SK-N-SH (cell line): ENCODE measurements around the gene RAB18. TPM values are rescaled to one million over a fixed set of nuclear protein-coding genes. Genes with fewer than 3 reads are reported as not detected.

Experiments used
- CTCF ChIA-PET: fragments of 300-600, 350-600 bp; formaldehyde crosslinking; extraction: SDS; loops from one replicate; lab custom pipeline; 2021; lab: Yijun Ruan, JAX
- POLR2A ChIA-PET: fragments of 350-600 bp; sonication (Branson Sonifier 250); formaldehyde crosslinking; extraction: SDS; loops from one replicate; lab custom pipeline; 2020; ENCODE audit warnings: antibody characterized with exemption, inconsistent platforms; lab: Yijun Ruan, JAX
- DNase-seq: peaks from one replicate; pipeline ENCODE4 v3.0.0; 2012
- H2AFZ ChIP-seq: fragments of 200-600 bp; sonication (generic); 2 replicates; pipeline ENCODE4 v1.8.1; 2016; ENCODE audit warnings: antibody characterized with exemption, mild to moderate bottlenecking, low read depth
- H3F3A ChIP-seq: fragments of 200-600 bp; sonication (generic); replicated peaks from 2 replicates; pipeline ENCODE3; 2016; ENCODE audit warnings: antibody characterized with exemption, mild to moderate bottlenecking; ENCODE audit not compliant: insufficient read depth
- H3K27ac ChIP-seq, 2 experiments: fragments of 200-500 bp in 1 of 2; fragments of 200-600 bp in 1 of 2; sonication (Bioruptor generic) in 1 of 2; sonication (generic), shearing (Covaris generic) in 1 of 2; 2 replicates each; pipeline versions ENCODE4 v1.5.1 to v1.6.1; 2014 to 2016; ENCODE audit warnings: low read depth in 2 of 2, inconsistent platforms in 1 of 2, low read length in 1 of 2, mild to moderate bottlenecking in 1 of 2, mixed read lengths in 1 of 2
- H3K27me3 ChIP-seq: fragments of 200-600 bp; sonication (generic), shearing (Covaris generic); 2 replicates; pipeline ENCODE4 v1.6.1; 2016; ENCODE audit warnings: mixed run types; ENCODE audit not compliant: insufficient read depth
- H3K36me3 ChIP-seq, 2 experiments: fragments of 200-500 bp in 1 of 2; fragments of 200-600 bp in 1 of 2; sonication (Bioruptor generic) in 1 of 2; sonication (generic) in 1 of 2; replicated peaks in 1 of 2; 2 replicates each; pipeline versions ENCODE3 to v1.5.1; 2014 to 2016; ENCODE audit warnings: low read length in 1 of 2, mild to moderate bottlenecking in 1 of 2; ENCODE audit not compliant: insufficient read depth in 2 of 2, control insufficient read depth in 1 of 2
- H3K4me1 ChIP-seq, 2 experiments: fragments of 200-500 bp in 1 of 2; fragments of 200-600 bp in 1 of 2; sonication (Bioruptor generic) in 1 of 2; sonication (generic), shearing (Covaris generic) in 1 of 2; 2 replicates each; pipeline versions ENCODE4 v1.5.1 to v1.6.1; 2014 to 2016; ENCODE audit warnings: low read depth in 1 of 2, low read length in 1 of 2, mixed run types in 1 of 2; ENCODE audit not compliant: insufficient read depth in 2 of 2, control insufficient read depth in 1 of 2
- H3K4me2 ChIP-seq: fragments of 200-600 bp; sonication (generic), shearing (Covaris generic); 2 replicates; pipeline ENCODE4 v1.6.1; 2017; ENCODE audit warnings: mixed run types
- H3K4me3 ChIP-seq, 2 experiments: fragments of 200-500 bp in 1 of 2; fragments of 200-600 bp in 1 of 2; sonication (Bioruptor generic) in 1 of 2; sonication (generic), shearing (Covaris generic) in 1 of 2; 2 replicates each; pipeline versions ENCODE4 v1.5.1 to v1.8.1; 2014 to 2016; ENCODE audit warnings: low read depth in 2 of 2, inconsistent platforms in 1 of 2, low read length in 1 of 2, mild to moderate bottlenecking in 1 of 2, mixed read lengths in 1 of 2, moderate library complexity in 1 of 2
- H3K79me2 ChIP-seq: fragments of 200-600 bp; sonication (generic); 2 replicates; pipeline ENCODE4 v1.8.1; 2017; ENCODE audit warnings: mild to moderate bottlenecking; ENCODE audit not compliant: insufficient read depth
- H3K9ac ChIP-seq: fragments of 200-600 bp; sonication (generic); 2 replicates; pipeline ENCODE4 v1.6.1; 2017; ENCODE audit warnings: mixed run types
- H3K9me2 ChIP-seq: fragments of 200-600 bp; sonication (generic); 2 replicates; pipeline ENCODE4 v1.6.1; 2017; ENCODE audit warnings: mixed run types
- H3K9me3 ChIP-seq: fragments of 200-600 bp; sonication (generic); 2 replicates; pipeline ENCODE4 v1.6.1; 2017; ENCODE audit warnings: mixed run types, mild to moderate bottlenecking, moderate library complexity
- H4K20me1 ChIP-seq: fragments of 200-600 bp; sonication (generic); 2 replicates; pipeline ENCODE4 v1.6.1; 2017; ENCODE audit warnings: mild to moderate bottlenecking, mixed run types; ENCODE audit not compliant: insufficient read depth
- CHD2 ChIP-seq: fragments of 150-350 bp; IDR thresholded peaks from 2 replicates; pipeline ENCODE4 v1.6.1; 2018; ENCODE audit warnings: low read length; ENCODE audit not compliant: partially characterized antibody
- ELF1 ChIP-seq: IDR thresholded peaks from 2 replicates; pipeline ENCODE4 v1.4.0; 2012
- EP300 ChIP-seq, 2 experiments: IDR thresholded peaks; 2 replicates each; pipeline versions ENCODE4 v1.4.0 to v1.6.1; 2012; ENCODE audit warnings: borderline replicate concordance in 1 of 2, low read depth in 1 of 2, low read length in 1 of 2
- EZH2phosphoT487 ChIP-seq: fragments of 200-600 bp; sonication (generic); IDR thresholded peaks from 2 replicates; pipeline ENCODE4 v1.6.1; 2017; ENCODE audit warnings: low read depth, mixed run types, mild to moderate bottlenecking, antibody characterized with exemption, moderate library complexity, borderline replicate concordance
- FOSL2 ChIP-seq: IDR thresholded peaks from 2 replicates; pipeline ENCODE4 v1.4.0; 2012; ENCODE audit warnings: low read depth, mild to moderate bottlenecking, moderate library complexity, borderline replicate concordance
- FOXJ3 ChIP-seq: sonication (generic); formaldehyde crosslinking; IDR thresholded peaks from 2 replicates; pipeline ENCODE4 v1.5.1; 2020; ENCODE audit warnings: mild to moderate bottlenecking, missing genetic modification reagents
- FOXM1 ChIP-seq: IDR thresholded peaks from 2 replicates; pipeline ENCODE4 v1.4.0; 2012; ENCODE audit warnings: low read depth, mild to moderate bottlenecking
- GABPA ChIP-seq: IDR thresholded peaks from 2 replicates; pipeline ENCODE4 v1.4.0; 2012; ENCODE audit warnings: low read depth, mild to moderate bottlenecking
- IRF3 ChIP-seq: fragments of 150-350 bp; IDR thresholded peaks from 2 replicates; pipeline ENCODE4 v1.6.1; 2016; ENCODE audit warnings: mild to moderate bottlenecking, low read depth, low read length
- JUND ChIP-seq: IDR thresholded peaks from 2 replicates; pipeline ENCODE4 v1.4.0; 2012
- MAX ChIP-seq: IDR thresholded peaks from 2 replicates; pipeline ENCODE4 v1.4.0; 2012; ENCODE audit warnings: low read depth
- MXI1 ChIP-seq: IDR thresholded peaks from 2 replicates; pipeline ENCODE4 v1.6.1; 2012; ENCODE audit warnings: mild to moderate bottlenecking, low read depth, low read length, improper control_type of control experiment
- NFIC ChIP-seq: IDR thresholded peaks from 2 replicates; pipeline ENCODE4 v1.4.0; 2012; ENCODE audit warnings: borderline replicate concordance
- NRF1 ChIP-seq: IDR thresholded peaks from 2 replicates; pipeline ENCODE4 v1.6.1; 2012; ENCODE audit warnings: low read depth, mild to moderate bottlenecking, low read length
- POLR2AphosphoS5 ChIP-seq: IDR thresholded peaks from 2 replicates; pipeline ENCODE4 v1.6.1; 2012; ENCODE audit warnings: low read depth, low read length
- RAD21 ChIP-seq: IDR thresholded peaks from 2 replicates; pipeline ENCODE4 v1.6.1; 2012; ENCODE audit warnings: mild to moderate bottlenecking, low read length
- REST ChIP-seq: IDR thresholded peaks from 2 replicates; pipeline ENCODE4 v1.6.1; 2012; ENCODE audit warnings: mild to moderate bottlenecking, low read depth, low read length, moderate library complexity
- RXRA ChIP-seq: IDR thresholded peaks from 2 replicates; pipeline ENCODE4 v1.4.0; 2012; ENCODE audit warnings: low read depth, mild to moderate bottlenecking, borderline replicate concordance
- SIN3A ChIP-seq: IDR thresholded peaks from 2 replicates; pipeline ENCODE4 v1.6.1; 2012; ENCODE audit warnings: low read depth, mild to moderate bottlenecking, low read length, moderate library complexity, borderline replicate concordance
- SMC3 ChIP-seq: IDR thresholded peaks from 2 replicates; pipeline ENCODE4 v1.6.1; 2012; ENCODE audit warnings: low read depth, low read length, improper control_type of control experiment
- TAF1 ChIP-seq: IDR thresholded peaks from 2 replicates; pipeline ENCODE4 v1.6.1; 2012; ENCODE audit warnings: low read depth, mild to moderate bottlenecking, low read length, moderate library complexity, borderline replicate concordance
- TEAD4 ChIP-seq: IDR thresholded peaks from 2 replicates; pipeline ENCODE4 v1.4.0; 2012; ENCODE audit warnings: mild to moderate bottlenecking, borderline replicate concordance; ENCODE audit not compliant: insufficient read depth
- USF1 ChIP-seq: IDR thresholded peaks from 2 replicates; pipeline ENCODE4 v1.4.0; 2012; ENCODE audit warnings: low read depth, borderline replicate concordance
- YY1 ChIP-seq: IDR thresholded peaks from 2 replicates; pipeline ENCODE4 v1.4.0; 2012; ENCODE audit warnings: low read depth, mild to moderate bottlenecking
- ZBTB33 ChIP-seq: IDR thresholded peaks from 2 replicates; pipeline ENCODE4 v1.4.0; 2012; ENCODE audit warnings: low read depth, borderline replicate concordance
- WGBS: methylation state at CpG from one replicate; pipeline ENCODE4 v1.1.6; 2017; ENCODE audit warnings: low lambda C conversion rate; 5-methylcytosine and 5-hydroxymethylcytosine counted together
- polyA plus RNA-seq, 3 experiments: library from polyadenylated mRNA; depleted of rRNA; stranded (reverse); fragments of >200 nt; gene quantifications; 2 replicates each; pipeline ENCODE4 v1.2.3, GENCODE V29; 2012

RAB18 gene
- polyA plus RNA-seq (2012; rRNA removed) = 10.2 and 13.6 TPM in 2 replicates
- 15.8 and 26.8 TPM in 2 replicates for polyA plus RNA-seq (2012; cell fraction: cytosol; rRNA removed)
- polyA plus RNA-seq (2012; cell fraction: nucleus; rRNA removed) = 4.3 and 9.7 TPM in 2 replicates

- ChIA-PET CTCF (interaction anchor here (0.6 to 1.6 kb wide), 3 partner anchors 10 to 846 kb away, joined by 3 to 6 read pairs (median 3); no protein-coding TSS in a partner anchor), POLR2A (interaction anchor here (1.3 kb wide), 1 partner anchor 22 kb away, joined by 3 read pairs; no protein-coding TSS in a partner anchor)
- H3K79me2 ChIP-seq = peaks cover 51% of the 10 kb centered on the region
- H3K27me3 ChIP-seq = peaks cover 7% of the 10 kb centered on the region; the same call in 1 of the 2 replicates
- peaks cover 5% of the 10 kb centered on the region in 2 experiments; a peak in 3 of 4 replicates for H3K4me1 ChIP-seq
- H3K9ac ChIP-seq = peak within 1 kb of the TSS; percentile 97
- H3K36me3 ChIP-seq = peaks cover 8 to 17% of the 10 kb centered on the region in 2 experiments
- under 1% methylated on average over 12 of the region's 71 CpGs for WGBS
- no peaks in the 10 kb centered on the region for H3K9me3 ChIP-seq
- peak within 1 kb of the TSS; percentile 95 for H3K4me3 ChIP-seq
- peaks cover 41% of the 10 kb centered on the region for H4K20me1 ChIP-seq
- H3K27ac ChIP-seq = peak within 1 kb of the TSS; percentile 73 to 83
- H3K4me2 ChIP-seq = peak within 1 kb of the TSS; percentile 89
- H3K9me2 ChIP-seq = no peaks in the 10 kb centered on the region
- H2AFZ ChIP-seq = peak within 1 kb of the TSS; percentile 96
- H3F3A ChIP-seq = no peaks in the 10 kb centered on the region
- peak; percentile 93 for DNase-seq
- peak; percentile 47; the same call in 1 of the 2 replicates for TF ChIP-seq SIN3A
- TF ChIP-seq SMC3 = 0 out of 2 replicates have a peak, but pooled peaks have one; percentile 5
- TF ChIP-seq NRF1 = peak; percentile 99
- no peak for TF ChIP-seq NFIC
- TF ChIP-seq ZBTB33 = no peak
- TF ChIP-seq JUND = no peak
- peak; percentile 30; the same call in 1 of the 2 replicates for TF ChIP-seq MXI1
- peak; percentile 93 for TF ChIP-seq POLR2AphosphoS5
- no peak for TF ChIP-seq USF1
- peak; percentile 81 for TF ChIP-seq MAX
- no peak for TF ChIP-seq FOSL2
- TF ChIP-seq REST = no peak
- TF ChIP-seq FOXM1 = no peak
- TF ChIP-seq FOXJ3 = no peak
- no peak for TF ChIP-seq EZH2phosphoT487
- peak; percentile 91 for TF ChIP-seq ELF1
- no peak for TF ChIP-seq RXRA
- TF ChIP-seq TAF1 = peak; percentile 86
- TF ChIP-seq CHD2 = peak; percentile 63
- TF ChIP-seq TEAD4 = no peak
- no peak for TF ChIP-seq RAD21
- peak; percentile 85 for TF ChIP-seq GABPA
- TF ChIP-seq EP300 (IDR thresholded peaks at IDR 0.05; ENCODE audit: borderline replicate concordance in 1 of 2, low read depth in 1 of 2, low read length in 1 of 2) = no peak
- 0 out of 2 replicates have a peak, but pooled peaks have one; percentile 38 for TF ChIP-seq YY1
- TF ChIP-seq IRF3 = no peak
Observed at GRCh38 chr10:27504007-27504807, at the start of gene RAB18. RAB18 (plus strand) TSS chr10:27504304; CDS start chr10:27504370, 66 bp downstream.
